Measurements from ENCODE around the gene ZBTB7A. TPM values are rescaled to one million over a fixed set of nuclear protein-coding genes. Genes with fewer than 3 reads are reported as not detected.

The ZBTB7A gene
- polyA plus RNA-seq, 4 donors = 14.3 to 35.6 (median 21.9) TPM

DNA sequence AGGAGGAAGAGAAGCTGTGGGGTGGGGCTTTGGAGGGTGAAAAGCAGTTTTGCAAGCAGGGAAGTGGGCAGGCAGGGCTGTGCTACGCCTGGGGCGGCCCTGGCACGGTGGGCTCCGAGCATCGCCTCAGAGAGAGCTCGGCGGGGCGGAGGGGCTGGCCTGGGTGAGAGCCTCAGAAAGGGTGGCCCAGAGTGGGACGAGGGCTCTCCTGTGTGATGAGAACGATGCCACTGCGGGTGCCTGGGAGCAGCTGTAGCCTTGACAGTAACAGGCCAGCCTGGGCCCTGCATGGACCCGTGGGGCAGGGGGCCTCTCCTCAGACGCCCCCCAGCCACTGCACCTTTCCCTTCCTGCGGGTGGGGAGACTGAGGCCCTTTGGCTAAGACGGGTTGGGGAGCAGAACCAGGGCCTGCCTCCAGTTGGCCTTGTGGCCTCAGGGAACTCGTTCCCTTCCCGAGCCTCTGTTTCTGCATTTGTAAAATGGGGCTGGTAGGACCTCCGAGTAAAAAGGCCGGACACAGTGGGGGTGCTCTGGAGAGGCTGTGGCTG is 31.6 kb downstream of the ZBTB7A start:
- Histone ChIP-seq H3K9me3 (ENCODE audit: control insufficient read depth in 2 of 2, insufficient read depth in 1 of 2, low read depth in 1 of 2, low read length in 1 of 2) (peaks cover 0 to 3% of the 10 kb centered on the region in 2 donors), H3K27me3 (ENCODE audit: control insufficient read depth in 3 of 3, insufficient read depth in 3 of 3, low read length in 3 of 3) (no peaks in the 10 kb centered on the region), H3K27ac (ENCODE audit: low read depth in 1 of 3, low read length in 2 of 3) (no peak overlapping the region), H3K36me3 (ENCODE audit: control insufficient read depth in 3 of 3, insufficient read depth in 2 of 3, low read depth in 1 of 3, low read length in 3 of 3) (peaks cover 9 to 84% (median 16%) of the 10 kb centered on the region in 3 donors), H3K4me1 (ENCODE audit: control insufficient read depth in 3 of 3, insufficient read depth in 2 of 3, low read depth in 1 of 3, low read length in 2 of 3) (peaks cover 0 to 5% (median 0%) of the 10 kb centered on the region in 3 donors), H3K4me3 (ENCODE audit: low read depth in 1 of 3, low read length in 3 of 3) (no peak overlapping the region)
- DNase-seq (no peak), FAIRE-seq (no peak)
- 89 to 92% (median 91%) methylated on average over 18 to 19 of the region's 19 CpGs for WGBS, 3 donors

DNA sequence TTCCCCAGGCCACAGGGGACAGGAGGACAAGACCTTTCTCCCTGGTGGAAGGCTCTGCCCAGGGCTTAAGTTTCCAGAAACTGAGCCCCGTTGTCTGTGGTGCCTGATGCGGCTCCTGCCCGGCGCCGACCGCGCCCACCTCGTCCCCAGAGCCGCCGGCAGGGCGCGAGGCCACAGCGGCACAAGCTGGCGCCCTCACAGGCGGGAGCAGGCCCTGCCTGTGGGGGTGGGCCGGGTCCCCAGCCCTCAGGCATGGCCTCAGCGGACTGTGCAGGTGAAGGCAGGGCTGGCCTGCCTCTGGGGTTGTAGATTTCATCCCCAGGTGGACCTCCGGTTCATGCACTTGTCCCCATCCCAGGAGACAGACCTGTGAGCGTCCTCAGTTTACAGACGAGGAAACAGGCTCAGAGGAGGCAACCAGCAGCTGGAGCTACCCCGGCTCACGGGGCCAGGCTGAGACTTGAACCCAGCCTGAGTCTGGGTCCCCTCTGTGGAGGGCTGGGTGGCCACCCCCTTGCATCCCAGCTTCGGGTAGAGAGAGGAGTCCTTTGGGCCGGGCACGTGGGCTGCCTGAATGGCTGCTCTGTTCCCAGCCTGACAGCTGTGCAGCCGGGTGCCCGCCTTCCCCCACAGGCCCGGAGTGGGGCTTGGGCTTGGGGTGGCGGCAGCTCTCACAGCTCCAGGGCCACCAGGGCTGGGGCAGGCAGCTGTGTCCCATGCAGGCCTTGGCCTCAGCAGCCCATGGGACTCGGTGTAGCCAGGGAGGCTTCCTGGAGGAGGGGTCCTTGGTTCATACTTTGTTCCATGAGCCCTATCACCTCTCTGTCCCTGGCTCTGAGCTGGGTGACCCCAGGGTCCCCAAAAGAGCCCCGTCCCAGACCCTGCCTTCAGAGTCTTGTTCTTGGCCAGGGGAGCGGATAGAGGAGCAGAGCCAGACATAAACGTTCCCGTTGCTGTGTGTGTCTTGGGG is 32.4 kb downstream of the ZBTB7A start:
- Histone ChIP-seq H3K36me3 (ENCODE audit: control insufficient read depth in 3 of 3, insufficient read depth in 2 of 3, low read depth in 1 of 3, low read length in 3 of 3) (peaks cover 9 to 86% (median 16%) of the 10 kb centered on the region in 3 donors), H3K4me1 (ENCODE audit: control insufficient read depth in 3 of 3, insufficient read depth in 2 of 3, low read depth in 1 of 3, low read length in 2 of 3) (peaks cover 0 to 5% (median 0%) of the 10 kb centered on the region in 3 donors), H3K27ac (ENCODE audit: low read depth in 1 of 3, low read length in 2 of 3) (no peak overlapping the region), H3K4me3 (ENCODE audit: low read depth in 1 of 3, low read length in 3 of 3) (no peak overlapping the region), H3K9me3 (ENCODE audit: control insufficient read depth in 2 of 2, insufficient read depth in 1 of 2, low read depth in 1 of 2, low read length in 1 of 2) (peaks cover 0 to 3% of the 10 kb centered on the region in 2 donors), H3K27me3 (ENCODE audit: control insufficient read depth in 3 of 3, insufficient read depth in 3 of 3, low read length in 3 of 3) (no peaks in the 10 kb centered on the region)
- DNase-seq = no peak
- 77 to 85% (median 80%) methylated on average over 34 of the region's 34 CpGs for WGBS, 3 donors
- no peak for FAIRE-seq

DNA sequence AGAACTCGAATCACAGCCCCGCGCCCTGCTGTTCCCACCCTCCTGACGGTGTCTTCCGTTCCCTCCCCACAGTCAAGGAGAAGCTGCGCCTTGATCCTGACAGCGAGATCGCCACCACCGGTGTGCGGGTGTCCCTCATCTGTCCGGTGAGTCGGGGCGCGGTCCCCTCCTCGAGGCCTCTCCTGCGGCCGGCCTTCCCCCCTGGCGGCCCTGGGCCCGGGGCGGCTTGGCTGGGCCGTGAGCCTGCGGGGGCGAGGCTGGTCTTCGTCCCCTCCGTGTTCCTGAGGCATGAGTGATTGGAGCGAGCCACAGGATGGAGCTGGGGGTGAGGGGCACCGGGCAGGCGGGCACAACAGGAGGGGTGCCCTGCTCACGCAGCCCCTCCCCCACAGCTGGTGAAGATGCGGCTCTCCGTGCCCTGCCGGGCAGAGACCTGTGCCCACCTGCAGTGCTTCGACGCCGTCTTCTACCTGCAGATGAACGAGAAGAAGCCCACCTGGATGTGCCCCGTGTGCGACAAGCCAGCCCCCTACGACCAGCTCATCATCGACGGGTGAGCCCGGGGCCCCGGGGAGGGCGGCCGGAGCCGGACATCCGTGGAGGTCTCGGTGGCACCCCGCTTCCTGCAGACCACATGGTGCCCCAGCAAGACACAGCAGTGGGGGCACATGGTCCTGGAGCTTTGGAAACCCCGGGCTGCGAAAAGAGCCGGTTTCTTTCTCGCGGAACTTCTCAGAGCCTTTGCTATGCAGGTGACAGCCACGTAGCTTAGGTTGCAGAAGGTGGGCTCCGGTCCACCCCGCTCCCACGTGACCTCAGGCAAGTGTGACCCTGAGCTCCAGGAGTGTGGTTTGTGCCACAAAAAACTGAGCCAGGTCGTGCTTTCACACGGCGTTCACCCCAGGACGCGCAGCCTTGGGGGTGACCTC is 33.4 kb downstream of the ZBTB7A start:
- H3K9me3 ChIP-seq (ENCODE audit: control insufficient read depth in 2 of 2, insufficient read depth in 1 of 2, low read depth in 1 of 2, low read length in 1 of 2) = peaks cover 0 to 3% of the 10 kb centered on the region in 2 donors
- H3K4me1 ChIP-seq (ENCODE audit: control insufficient read depth in 3 of 3, insufficient read depth in 2 of 3, low read depth in 1 of 3, low read length in 2 of 3) = no peaks in the 10 kb centered on the region
- 90 to 91% (median 91%) methylated on average over 58 to 63 of the region's 63 CpGs for WGBS, 3 donors
- peaks cover 9 to 87% (median 21%) of the 10 kb centered on the region in 3 donors for H3K36me3 ChIP-seq (ENCODE audit: control insufficient read depth in 3 of 3, insufficient read depth in 2 of 3, low read depth in 1 of 3, low read length in 3 of 3)
- no peaks in the 10 kb centered on the region for H3K27me3 ChIP-seq (ENCODE audit: control insufficient read depth in 3 of 3, insufficient read depth in 3 of 3, low read length in 3 of 3)
- FAIRE-seq (no peak), DNase-seq (no peak)
- H3K4me3 ChIP-seq (ENCODE audit: low read depth in 1 of 3, low read length in 3 of 3) = no peak overlapping the region
- H3K27ac ChIP-seq (ENCODE audit: low read depth in 1 of 3, low read length in 2 of 3) = no peak overlapping the region

DNA sequence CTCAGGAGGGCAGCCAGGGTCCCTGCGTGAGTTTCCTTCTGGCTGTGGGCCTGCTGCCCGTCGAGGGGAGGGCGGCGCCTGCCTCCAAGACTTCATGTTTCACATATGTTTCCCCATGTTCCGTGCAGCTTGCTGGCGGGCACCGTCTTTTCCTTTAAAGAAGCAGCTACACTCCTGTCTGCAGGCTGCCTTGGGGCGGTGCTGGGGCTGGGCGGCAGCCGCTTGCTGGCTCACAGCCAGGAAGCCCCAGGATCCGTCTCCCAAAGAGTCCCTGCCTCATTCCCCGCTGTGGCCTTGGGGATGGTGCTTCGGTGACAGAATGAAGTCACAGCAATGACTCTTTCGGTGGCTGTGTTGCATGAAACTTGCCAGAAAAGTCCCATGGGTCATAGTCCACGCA is 34.3 kb downstream of the ZBTB7A start:
- Histone ChIP-seq H3K4me3 (ENCODE audit: low read depth in 1 of 3, low read length in 3 of 3) (no peak overlapping the region), H3K27me3 (ENCODE audit: control insufficient read depth in 3 of 3, insufficient read depth in 3 of 3, low read length in 3 of 3) (no peaks in the 10 kb centered on the region), H3K36me3 (ENCODE audit: control insufficient read depth in 3 of 3, insufficient read depth in 2 of 3, low read depth in 1 of 3, low read length in 3 of 3) (peaks cover 9 to 90% (median 19%) of the 10 kb centered on the region in 3 donors), H3K9me3 (ENCODE audit: control insufficient read depth in 2 of 2, insufficient read depth in 1 of 2, low read depth in 1 of 2, low read length in 1 of 2) (peaks cover 0 to 3% of the 10 kb centered on the region in 2 donors), H3K27ac (ENCODE audit: low read depth in 1 of 3, low read length in 2 of 3) (no peak overlapping the region), H3K4me1 (ENCODE audit: control insufficient read depth in 3 of 3, insufficient read depth in 2 of 3, low read depth in 1 of 3, low read length in 2 of 3) (no peaks in the 10 kb centered on the region)
- FAIRE-seq = no peak
- no peak for DNase-seq
- 67 to 73% (median 69%) methylated on average over 16 of the region's 16 CpGs for WGBS, 3 donors

DNA sequence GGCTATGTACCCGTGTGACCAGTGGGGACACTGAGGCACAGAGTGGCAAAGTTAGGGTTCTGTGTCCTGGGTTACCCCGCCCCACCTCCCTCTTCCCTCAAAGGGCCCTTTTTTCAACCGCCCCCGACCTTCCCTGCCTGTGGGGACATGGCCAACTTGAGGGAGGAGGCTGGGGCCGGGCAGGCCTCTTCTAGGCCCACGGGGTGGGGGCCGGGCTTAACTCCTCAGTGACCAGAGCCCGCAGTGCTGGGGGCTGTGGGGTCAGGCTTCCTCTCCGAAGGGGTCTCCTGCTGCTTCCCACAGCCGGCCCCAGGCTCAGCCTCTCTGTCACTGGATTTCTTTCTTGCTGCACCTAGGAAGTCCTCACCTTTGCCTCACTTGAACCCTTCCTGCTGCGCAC is 35.3 kb downstream of the ZBTB7A start:
- DNase-seq (no peak), FAIRE-seq (no peak)
- Histone ChIP-seq H3K27me3 (ENCODE audit: control insufficient read depth in 3 of 3, insufficient read depth in 3 of 3, low read length in 3 of 3) (no peaks in the 10 kb centered on the region), H3K9me3 (ENCODE audit: control insufficient read depth in 2 of 2, insufficient read depth in 1 of 2, low read depth in 1 of 2, low read length in 1 of 2) (peaks cover 0 to 3% of the 10 kb centered on the region in 2 donors), H3K36me3 (ENCODE audit: control insufficient read depth in 3 of 3, insufficient read depth in 2 of 3, low read depth in 1 of 3, low read length in 3 of 3) (peaks cover 6 to 90% (median 12%) of the 10 kb centered on the region in 3 donors), H3K4me1 (ENCODE audit: control insufficient read depth in 3 of 3, insufficient read depth in 2 of 3, low read depth in 1 of 3, low read length in 2 of 3) (no peaks in the 10 kb centered on the region), H3K4me3 (ENCODE audit: low read depth in 1 of 3, low read length in 3 of 3) (no peak overlapping the region), H3K27ac (ENCODE audit: low read depth in 1 of 3, low read length in 2 of 3) (no peak overlapping the region)
- WGBS, 3 donors = 82 to 86% (median 83%) methylated on average over 10 to 11 of the region's 11 CpGs

DNA sequence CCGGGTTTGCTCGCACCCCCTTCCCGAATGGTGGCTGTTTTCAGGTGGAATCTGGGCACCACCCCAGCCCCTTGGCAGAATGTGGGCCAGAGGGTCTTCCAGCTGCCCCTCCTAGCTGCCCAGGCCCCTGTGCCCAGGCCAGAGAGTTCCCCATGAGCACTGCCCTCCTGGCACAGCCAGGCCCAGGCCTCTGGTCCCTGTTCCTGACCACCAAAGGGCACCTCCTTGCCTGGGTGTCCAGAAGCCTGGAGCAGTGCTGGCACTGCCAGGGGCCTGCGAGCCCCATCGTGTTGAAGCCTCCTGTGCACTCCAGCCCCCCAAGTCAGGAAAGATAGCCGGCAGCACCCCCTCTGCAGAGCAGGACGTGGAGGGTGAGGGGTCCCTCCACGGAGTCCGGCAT is 35.7 kb downstream of the ZBTB7A start:
- DNase-seq = no peak
- Histone ChIP-seq H3K4me1 (ENCODE audit: control insufficient read depth in 3 of 3, insufficient read depth in 2 of 3, low read depth in 1 of 3, low read length in 2 of 3) (no peaks in the 10 kb centered on the region), H3K4me3 (ENCODE audit: low read depth in 1 of 3, low read length in 3 of 3) (no peak overlapping the region), H3K36me3 (ENCODE audit: control insufficient read depth in 3 of 3, insufficient read depth in 2 of 3, low read depth in 1 of 3, low read length in 3 of 3) (peaks cover 6 to 93% (median 12%) of the 10 kb centered on the region in 3 donors), H3K27me3 (ENCODE audit: control insufficient read depth in 3 of 3, insufficient read depth in 3 of 3, low read length in 3 of 3) (no peaks in the 10 kb centered on the region), H3K27ac (ENCODE audit: low read depth in 1 of 3, low read length in 2 of 3) (no peak overlapping the region), H3K9me3 (ENCODE audit: control insufficient read depth in 2 of 2, insufficient read depth in 1 of 2, low read depth in 1 of 2, low read length in 1 of 2) (peaks cover 0 to 3% of the 10 kb centered on the region in 2 donors)
- WGBS, 3 donors = 70 to 89% (median 85%) methylated on average over 5 to 9 of the region's 9 CpGs
- no peak for FAIRE-seq

DNA sequence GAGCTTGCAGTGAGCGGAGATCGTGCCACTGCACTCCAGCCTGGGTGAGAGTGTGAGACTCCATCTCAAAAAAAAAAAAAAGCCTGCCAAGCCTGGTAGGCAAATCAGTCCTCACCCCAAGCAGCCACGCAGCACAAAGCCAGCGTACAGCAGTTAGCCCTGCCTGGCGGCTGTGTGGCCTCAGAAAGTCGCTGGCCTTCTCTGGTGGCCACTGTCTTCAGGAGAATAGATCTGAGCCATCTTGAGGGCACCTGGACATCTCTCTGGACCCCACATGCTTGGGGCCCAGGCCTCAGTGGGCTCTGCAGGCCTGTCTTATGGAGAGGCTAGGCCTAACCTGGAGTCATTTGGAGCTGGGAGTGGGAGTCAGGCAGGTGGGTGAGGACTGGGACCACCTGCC is 36.1 kb downstream of the ZBTB7A start:
- H3K27me3 ChIP-seq (ENCODE audit: control insufficient read depth in 3 of 3, insufficient read depth in 3 of 3, low read length in 3 of 3) = no peaks in the 10 kb centered on the region
- WGBS, 3 donors = 94 to 99% (median 96%) methylated on average over 6 of the region's 6 CpGs
- H3K9me3 ChIP-seq (ENCODE audit: control insufficient read depth in 2 of 2, insufficient read depth in 1 of 2, low read depth in 1 of 2, low read length in 1 of 2) = peaks cover 0 to under 1% of the 10 kb centered on the region in 2 donors
- DNase-seq (no peak), FAIRE-seq (no peak)
- no peaks in the 10 kb centered on the region for H3K4me1 ChIP-seq (ENCODE audit: control insufficient read depth in 3 of 3, insufficient read depth in 2 of 3, low read depth in 1 of 3, low read length in 2 of 3)
- H3K4me3 ChIP-seq (ENCODE audit: low read depth in 1 of 3, low read length in 3 of 3) = no peak overlapping the region
- H3K36me3 ChIP-seq (ENCODE audit: control insufficient read depth in 3 of 3, insufficient read depth in 2 of 3, low read depth in 1 of 3, low read length in 3 of 3) = peaks cover 6 to 93% (median 9%) of the 10 kb centered on the region in 3 donors
- no peak overlapping the region for H3K27ac ChIP-seq (ENCODE audit: low read depth in 1 of 3, low read length in 2 of 3)

DNA sequence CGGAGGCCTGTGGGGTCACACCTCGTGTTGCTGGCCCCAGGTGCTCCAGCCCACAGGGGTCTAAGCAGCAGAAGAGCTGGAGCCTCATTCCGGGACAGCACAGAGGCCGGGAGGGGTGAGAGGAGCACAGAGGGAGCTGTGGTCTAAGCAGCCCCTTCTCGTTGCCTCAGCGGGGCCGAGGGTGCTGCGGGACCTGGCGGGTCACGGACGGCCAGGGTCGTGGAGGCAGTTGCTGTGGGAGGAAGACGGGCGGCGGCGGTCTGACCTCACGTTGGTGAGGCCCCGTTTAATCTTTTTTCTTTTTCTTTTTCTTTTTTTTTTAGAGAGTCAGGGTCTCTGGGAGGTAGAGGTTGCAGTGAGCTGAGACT is 37.5 kb downstream of the ZBTB7A start:
- Histone ChIP-seq H3K9me3 (ENCODE audit: control insufficient read depth in 2 of 2, insufficient read depth in 1 of 2, low read depth in 1 of 2, low read length in 1 of 2) (no peaks in the 10 kb centered on the region), H3K4me3 (ENCODE audit: low read depth in 1 of 3, low read length in 3 of 3) (no peak overlapping the region), H3K27me3 (ENCODE audit: control insufficient read depth in 3 of 3, insufficient read depth in 3 of 3, low read length in 3 of 3) (no peaks in the 10 kb centered on the region), H3K27ac (ENCODE audit: low read depth in 1 of 3, low read length in 2 of 3) (no peak overlapping the region), H3K36me3 (ENCODE audit: control insufficient read depth in 3 of 3, insufficient read depth in 2 of 3, low read depth in 1 of 3, low read length in 3 of 3) (peaks cover 6 to 93% (median 11%) of the 10 kb centered on the region in 3 donors), H3K4me1 (ENCODE audit: control insufficient read depth in 3 of 3, insufficient read depth in 2 of 3, low read depth in 1 of 3, low read length in 2 of 3) (no peaks in the 10 kb centered on the region)
- FAIRE-seq (no peak), DNase-seq (no peak)
- WGBS, 3 donors = 94 to 95% (median 95%) methylated on average over 17 to 18 of the region's 18 CpGs

All from small intestine (tissue), 7 donors.